Activated CD4-positive, alpha-beta T cell treated with anti-CD3 and anti-CD28 coated beads, Interleukin-2, amount 50 U/mL, for 48 hours (primary cell): ENCODE measurements around the gene C1QTNF9.
"Not testable (repeated sequence)": the region's sequence is repeated elsewhere in the genome, so short reads cannot be mapped to it uniquely, and the experiment has no call there.

Experiments
- DNase-seq, 2 experiments: peaks; one replicate each; pipeline ENCODE4 v3.0.0-alpha.2; 2020

The C1QTNF9 gene, protein sequence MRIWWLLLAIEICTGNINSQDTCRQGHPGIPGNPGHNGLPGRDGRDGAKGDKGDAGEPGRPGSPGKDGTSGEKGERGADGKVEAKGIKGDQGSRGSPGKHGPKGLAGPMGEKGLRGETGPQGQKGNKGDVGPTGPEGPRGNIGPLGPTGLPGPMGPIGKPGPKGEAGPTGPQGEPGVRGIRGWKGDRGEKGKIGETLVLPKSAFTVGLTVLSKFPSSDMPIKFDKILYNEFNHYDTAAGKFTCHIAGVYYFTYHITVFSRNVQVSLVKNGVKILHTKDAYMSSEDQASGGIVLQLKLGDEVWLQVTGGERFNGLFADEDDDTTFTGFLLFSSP

GRCh38 chr13:24309300-24309699, at the start of gene C1QTNF9:
TSS of gene C1QTNF9 (plus strand) at chr13:24309580. CDS start at chr13:24316004, 6,424 bp downstream.
- DNase-seq: not testable (repeated sequence)

DNA sequence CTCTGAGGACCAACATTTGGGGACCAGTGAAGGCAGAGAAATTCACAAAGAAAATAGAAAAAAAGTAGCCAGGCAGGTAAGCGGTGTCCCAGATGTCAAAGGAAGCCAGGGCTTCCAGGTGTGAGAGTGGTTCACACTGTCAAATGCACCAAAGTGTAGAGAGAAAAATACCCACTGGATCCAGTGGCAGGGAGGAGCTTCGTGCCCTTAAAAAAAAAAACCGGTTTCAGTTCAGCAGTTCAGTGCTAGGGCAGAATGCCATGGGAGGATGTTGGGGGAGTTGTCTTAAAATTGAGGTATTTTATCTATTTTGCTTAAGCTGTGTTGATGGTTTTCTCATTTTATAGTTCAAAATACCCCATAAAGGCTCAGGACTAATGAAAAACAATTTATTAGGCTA, 47.8 kb upstream of the C1QTNF9 start:
- DNase-seq: no peak

DNA sequence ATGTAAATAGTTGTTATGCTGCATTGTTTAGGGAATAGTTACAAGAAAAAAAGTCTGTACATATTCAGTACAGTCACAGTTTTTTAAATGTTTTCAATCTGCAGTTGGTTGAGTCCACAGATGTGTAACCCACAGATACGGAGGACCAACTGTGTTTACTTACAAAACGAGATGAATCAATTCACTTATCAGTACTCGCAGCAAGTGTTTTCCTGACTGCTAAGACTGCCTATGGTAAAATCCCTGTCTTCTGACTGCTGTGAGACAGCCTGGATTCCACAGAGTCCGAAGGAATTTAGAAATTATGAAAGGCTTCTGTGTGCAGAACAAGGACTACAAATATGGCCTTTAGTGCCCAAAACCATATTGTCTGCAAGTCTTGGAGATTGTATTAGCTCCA, 45.7 kb upstream of the C1QTNF9 start:
- no peak for DNase-seq

- DNase-seq: peak; percentile 81 to 86
Observed at GRCh38 chr13:24264976-24265375, 44.4 kb upstream of the C1QTNF9 start.

DNA sequence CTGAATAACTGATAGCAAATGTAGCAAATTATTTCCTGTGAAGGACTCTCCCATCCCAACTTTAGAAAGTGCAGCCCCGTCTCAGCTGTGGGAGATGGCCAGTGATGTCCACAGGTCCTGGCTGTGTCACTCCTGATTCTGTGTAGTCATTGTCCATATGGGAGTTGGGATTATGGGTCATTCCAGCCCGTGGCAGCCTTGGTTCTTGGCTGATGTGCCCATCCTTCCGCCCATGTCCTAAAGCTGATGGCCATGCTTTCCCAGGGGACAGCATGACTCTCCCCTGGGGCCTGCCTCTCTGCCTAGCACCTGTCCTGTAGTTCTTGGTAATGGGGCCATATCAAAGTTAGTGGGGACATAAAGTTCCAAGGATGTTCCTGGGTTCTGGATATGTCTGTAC, 43.9 kb upstream of the C1QTNF9 start:
- DNase-seq: no peak

DNA sequence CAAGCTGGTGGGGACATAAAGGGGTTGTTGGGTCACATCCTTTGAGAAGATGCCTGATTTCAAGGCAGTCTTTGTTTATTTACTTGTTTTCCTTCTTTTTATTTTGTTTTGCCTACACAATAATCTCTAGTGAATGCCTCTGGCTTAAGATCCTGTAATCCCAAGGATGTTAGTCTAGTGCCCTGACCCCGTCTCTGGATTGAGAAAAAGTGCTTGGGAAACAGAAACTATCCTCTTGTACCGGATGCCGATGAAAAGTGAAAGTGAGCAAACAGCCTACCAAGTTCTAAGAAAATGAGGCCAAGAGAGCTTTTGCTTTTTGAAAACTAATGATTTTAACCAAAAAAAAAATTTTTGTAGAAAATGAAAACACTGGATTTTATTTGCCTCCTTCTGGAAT, 42.1 kb upstream of the C1QTNF9 start:
- DNase-seq: no peak

DNA sequence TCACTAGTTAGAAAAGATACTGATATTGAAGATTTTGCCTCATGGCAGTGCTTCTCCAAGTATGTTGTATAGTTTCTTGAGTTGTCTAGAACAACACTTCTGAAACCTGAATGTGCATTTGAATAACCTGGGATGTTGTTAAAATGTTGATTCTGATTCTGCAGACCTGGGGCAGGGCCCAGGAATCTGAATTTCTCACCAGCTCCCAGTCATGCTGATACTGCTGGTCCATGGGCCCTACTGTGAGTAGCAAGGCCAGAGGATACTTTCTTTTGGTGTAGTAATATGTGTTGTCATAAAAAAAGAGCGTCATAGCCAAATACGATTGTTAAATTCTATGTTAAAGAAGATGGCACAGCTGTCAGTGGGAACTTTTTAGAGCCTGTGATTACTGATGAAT, 41.6 kb upstream of the C1QTNF9 start:
- DNase-seq: peak in 1 of 2 experiments; percentile 39

DNA sequence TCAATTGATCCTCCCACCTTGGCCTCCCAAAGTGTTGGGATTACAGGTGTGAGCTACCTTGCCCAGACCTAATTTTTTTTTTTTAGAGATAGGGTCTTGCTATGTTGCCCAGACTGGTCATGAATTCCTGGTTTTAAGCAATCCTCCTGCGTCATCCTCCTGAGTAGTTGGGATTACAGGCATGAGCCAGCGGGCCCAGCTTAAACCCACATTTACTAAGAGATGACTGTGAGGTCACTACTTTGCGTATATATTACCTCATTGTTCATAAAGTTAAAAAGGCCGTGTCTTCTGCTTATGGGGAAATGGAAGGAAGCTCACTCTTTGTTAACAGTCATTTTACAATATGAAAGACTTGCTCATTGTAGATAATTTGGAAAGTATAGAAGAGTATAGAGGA, 39.6 kb upstream of the C1QTNF9 start:
- no peak for DNase-seq

DNA sequence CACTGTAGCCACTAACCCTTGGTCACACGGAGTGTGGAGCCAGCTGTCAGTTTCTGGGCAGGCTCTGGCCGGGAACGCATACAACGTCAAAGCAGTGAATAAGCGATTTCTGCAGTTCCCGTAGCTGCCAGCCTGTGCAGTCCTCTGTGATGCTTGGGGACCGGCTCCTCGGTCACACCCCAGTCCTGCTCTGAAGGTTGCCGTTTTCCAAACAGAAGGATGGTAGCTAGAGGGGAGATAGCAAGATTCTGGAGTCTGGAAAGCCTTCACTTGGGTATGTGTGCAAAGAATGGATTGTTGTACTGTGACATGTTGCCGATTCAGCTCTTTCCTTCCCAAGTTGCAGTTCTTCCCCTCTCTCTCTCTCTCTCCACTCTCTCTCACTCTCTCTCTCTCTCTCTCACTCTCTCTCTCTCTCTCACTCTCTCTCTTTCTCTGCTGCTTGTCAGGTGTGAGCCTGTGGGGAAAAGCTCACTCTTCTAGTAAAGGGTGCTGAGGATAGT, 38.7 kb upstream of the C1QTNF9 start:
- DNase-seq: peak; percentile 60 to 68

GRCh38 chr13:24271231-24271600, 38.2 kb upstream of the C1QTNF9 start:
- no peak for DNase-seq

- DNase-seq: peak in 1 of 2 experiments; percentile 65
Observed at GRCh38 chr13:24271601-24272451, 37.6 kb upstream of the C1QTNF9 start.

DNA sequence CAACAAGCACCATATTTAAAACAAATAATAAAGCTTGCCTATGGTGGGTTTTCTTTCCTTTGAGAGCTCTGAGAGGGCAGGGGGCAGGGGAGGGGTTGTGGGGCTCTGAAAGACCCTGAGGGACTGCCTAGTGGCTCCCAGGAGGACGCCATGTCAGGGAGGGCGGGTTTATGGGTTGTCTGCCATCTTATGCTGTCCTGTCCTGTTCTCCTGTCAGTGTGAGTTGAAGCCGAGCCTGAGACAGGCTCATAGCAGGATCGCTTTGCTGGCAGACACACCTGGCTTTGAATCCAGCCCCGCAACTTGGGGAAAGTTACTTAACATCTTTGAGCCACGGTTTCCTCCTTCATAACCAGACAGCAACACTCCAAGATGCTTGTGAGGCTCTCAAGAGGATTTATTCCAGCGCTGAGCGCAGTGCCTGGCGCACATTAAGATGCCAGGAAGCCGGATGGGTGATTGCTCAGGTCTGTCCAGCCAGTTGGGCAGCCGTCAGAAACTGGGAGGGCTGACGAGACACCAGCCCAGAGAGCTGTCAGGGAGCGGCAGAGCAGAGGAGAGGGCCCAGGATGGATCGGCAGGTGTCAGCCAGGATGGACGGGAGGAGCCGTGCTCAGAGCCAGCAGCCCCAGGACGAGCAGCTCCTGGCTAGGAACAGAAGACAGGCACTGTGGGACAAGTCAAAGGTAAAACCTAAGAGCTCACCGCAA, 36.8 kb upstream of the C1QTNF9 start:
- peak in 1 of 2 experiments; percentile 34 for DNase-seq

- DNase-seq: no peak
Observed at GRCh38 chr13:24273926-24274325, 35.5 kb upstream of the C1QTNF9 start.

- peak; percentile 68 to 78 for DNase-seq
Observed at GRCh38 chr13:24274452-24275021, 34.8 kb upstream of the C1QTNF9 start.

DNA sequence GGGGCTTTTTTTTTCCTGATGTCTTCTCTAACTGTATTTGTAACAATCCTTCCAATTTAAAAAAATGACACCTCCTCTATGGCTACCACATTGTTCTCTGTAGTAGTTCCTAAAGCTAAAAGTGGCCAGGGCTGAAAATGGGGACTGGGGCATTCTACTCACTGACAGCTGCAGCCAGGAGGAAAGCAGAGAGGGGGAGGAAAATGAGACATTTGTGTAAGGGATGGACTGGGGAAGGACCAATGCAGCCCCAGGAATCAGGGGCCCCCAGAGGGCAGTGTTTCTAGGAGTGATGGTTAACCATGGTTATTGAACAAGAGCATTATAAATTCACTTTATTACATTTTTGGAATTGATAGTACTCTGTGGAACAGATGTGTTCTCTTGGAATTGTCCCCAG, 34.3 kb upstream of the C1QTNF9 start:
- no peak for DNase-seq

GRCh38 chr13:24276306-24276705, 33.1 kb upstream of the C1QTNF9 start:
- DNase-seq: no peak

DNA sequence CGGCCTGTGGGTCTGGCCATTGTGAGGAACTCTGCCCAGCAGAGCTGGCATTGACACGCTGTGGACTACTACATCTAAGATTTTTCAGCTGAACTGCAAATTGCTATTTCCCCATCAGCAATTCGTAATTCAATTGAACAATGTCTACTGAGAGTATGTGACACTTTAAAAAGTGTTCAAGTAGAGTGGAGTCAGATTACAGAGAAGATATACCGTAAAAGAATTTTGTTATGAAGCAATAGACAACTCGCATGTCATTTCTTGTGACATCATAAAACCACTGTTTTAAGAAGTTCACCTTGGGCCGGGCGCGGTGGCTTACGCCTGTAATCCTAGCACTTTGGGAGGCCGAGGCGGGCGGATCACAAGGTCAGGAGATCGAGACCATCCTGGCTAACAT, 32.5 kb upstream of the C1QTNF9 start:
- no peak for DNase-seq

DNA sequence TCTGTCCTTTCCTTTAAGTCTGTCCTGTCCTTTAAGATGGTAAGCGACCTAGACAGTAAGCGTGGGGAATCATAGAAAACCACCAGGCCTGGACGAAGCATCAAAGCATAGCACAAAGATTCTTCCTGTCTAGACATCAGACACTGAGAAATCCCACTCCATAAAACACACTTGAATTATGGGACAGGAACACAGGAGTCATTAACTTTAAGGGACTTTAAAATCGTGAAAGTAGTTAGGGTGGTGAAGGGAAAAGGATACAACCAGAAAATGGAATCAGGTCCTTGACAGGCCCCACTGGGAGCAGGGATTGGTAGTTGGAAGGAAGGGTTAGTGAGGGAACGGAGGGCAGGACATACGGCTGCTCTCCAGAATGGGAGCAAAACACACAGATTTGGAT, 31.6 kb upstream of the C1QTNF9 start:
- DNase-seq: no peak

DNA sequence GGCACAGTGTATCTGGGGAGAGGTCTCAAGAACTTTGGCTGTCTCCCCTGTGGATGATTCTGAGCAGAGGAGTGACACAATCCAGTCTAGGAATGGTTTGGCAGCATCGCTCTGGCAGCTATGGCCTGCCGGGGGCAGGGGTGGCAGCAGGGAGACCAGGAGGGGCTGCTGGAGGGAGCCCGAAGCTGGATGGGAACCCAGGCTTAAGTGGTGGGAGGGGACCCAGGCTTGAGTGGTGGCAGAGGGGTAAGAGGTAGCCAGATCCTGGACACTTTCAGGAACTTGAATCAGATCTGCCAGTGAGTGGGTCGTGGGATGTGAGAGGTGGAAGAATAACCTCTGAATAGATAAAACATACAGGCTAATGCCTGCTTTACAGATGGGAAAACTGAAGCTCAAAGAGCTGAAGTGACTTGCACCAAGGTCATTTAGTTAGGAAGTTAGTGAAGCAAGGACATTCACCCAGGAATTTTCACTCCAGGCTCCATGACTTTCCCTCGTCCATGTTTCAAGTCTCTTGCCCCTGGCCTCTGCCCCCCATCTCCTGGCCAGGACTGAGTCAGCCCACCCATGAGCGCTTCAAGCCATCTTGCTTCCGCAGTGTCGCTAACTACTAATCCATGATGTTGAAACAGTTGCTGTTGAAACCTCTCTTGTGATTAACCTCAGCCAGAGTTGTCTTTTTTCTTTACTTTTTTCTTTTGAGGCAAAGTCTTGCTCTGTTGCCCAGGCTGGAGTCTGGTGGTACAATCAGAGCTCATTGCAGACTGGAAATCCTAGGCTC, 29.9 kb upstream of the C1QTNF9 start:
- DNase-seq: no peak

- no peak for DNase-seq
Observed at GRCh38 chr13:24280720-24281119, 28.7 kb upstream of the C1QTNF9 start.

DNA sequence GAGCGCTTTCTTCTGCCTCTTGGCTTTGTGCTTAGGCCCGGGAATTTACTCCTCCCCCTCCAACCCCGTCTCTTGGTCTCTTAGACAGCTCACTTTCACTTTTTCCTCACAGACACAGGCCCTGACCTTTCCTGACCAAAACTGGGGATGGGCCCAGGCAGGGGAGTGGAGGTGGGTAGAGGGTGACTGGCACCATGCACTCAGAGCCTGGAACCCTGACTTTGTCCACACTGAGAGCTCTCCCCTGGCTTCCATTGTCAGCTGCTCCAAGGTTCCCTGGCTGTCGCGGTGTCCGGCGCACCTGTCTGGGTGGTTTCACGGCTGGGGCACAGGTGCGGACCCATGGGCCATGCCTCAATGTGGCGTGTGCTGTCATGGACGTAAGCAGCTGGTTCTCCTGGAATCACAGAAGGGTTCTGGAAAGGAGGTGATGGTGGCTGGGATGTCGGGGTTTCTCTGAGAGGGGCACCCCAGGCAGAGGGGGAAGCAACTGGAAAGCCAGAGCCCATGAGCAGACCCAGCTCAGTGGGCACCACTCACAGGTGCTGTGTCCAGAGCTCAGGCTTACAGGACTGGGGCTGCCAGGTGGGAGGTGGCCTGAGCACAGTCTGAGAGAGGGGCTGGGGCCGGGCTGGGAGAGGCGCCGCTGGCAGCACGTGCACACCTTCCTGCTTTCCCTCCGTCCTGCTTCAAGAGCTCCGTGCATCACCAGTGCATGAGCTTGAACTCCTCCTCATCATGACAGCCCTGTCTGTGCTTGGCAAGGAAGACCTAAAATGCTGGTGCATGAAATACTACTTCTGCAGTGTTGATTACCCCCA, 28.0 kb upstream of the C1QTNF9 start:
- no peak for DNase-seq
